Activated naive CD4-positive, alpha-beta T cell treated with Interleukin-2 at 50 U/mL for 16 hours (primary cell): ENCODE results near the gene KLRC2.
"Not testable (repeated sequence)": the region's sequence is repeated elsewhere in the genome, so short reads cannot be mapped to it uniquely, and the experiment has no call there.

Experiments
- DNase-seq: peaks from one replicate; pipeline ENCODE4 v3.0.0-alpha.2; 2020

The KLRC2 gene

DNA sequence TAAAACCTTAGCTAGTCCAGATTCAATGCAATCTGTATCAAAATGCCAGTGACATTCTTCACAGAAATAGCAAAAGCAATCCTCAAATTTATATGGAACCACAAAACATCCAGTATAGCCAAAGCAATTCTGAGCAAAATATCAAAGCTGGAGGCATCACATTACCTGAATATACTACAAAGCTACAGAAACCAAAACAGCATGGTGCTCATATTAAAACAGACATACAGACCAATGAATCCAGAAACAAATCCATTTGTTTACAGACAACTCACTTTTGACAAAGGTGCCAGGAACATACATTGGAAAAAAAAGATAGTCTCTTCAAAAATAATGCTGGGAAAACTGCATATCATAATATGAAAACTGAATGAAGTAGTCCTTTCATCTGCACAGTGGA lies 31.0 kb downstream of the KLRC2 start:
- DNase-seq: no peak

DNA sequence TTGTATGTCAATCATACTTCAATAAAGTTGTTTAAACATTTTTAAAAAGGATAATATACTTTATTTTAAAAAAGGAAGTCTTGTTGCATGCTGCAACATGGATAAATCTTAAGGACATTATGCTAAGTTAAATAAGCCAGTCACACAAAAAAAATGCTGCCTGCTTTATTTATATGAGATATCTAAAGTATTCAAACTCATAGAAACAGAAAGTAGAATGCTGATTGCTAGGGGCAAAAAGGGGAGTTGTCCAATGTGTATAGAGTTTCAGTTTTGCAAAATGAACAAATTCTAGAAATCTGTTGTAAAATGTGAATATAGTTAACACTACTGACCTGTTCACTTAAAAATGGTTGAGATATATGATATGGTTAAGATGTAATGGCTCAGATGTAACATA lies 35.0 kb downstream of the KLRC2 start:
- DNase-seq: no peak

DNA sequence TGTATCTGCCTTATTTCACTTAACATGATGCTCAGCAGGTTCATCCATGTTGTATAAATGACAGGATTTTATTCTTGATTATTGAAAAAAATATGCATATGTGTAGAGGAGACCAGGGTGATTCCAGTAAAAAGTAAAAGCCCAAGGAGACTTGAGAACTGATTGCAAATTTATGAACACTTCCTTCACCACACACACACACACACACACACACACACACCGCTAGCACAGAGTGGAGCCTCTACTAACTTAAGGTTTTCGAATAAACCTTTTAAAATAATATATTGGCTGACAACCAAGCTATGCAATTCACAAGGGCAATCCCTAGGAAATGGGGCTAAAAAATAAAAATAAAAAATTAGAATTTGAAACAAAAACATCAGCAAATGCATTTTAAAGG lies 37.6 kb downstream of the KLRC2 start:
- DNase-seq: no peak

DNA sequence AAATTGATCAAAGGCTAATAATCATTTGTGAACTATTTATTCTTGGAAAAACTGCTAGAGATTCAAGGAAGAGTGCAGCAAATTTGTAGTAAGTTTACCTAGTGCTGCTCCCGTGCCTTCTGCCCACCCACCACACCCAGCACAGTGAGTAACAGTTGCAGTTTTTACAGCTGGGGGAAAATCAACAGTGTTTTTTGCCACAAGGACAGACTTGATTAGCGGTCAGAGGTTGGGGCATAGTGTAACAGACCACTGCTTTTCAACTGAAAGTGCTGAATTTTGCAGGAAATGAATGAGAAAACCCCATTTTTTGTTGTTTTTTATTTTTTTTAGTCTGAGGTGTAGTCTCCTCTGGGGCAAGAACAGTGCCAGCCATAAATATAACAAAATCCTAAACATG lies 38.5 kb downstream of the KLRC2 start:
- no peak for DNase-seq

DNA sequence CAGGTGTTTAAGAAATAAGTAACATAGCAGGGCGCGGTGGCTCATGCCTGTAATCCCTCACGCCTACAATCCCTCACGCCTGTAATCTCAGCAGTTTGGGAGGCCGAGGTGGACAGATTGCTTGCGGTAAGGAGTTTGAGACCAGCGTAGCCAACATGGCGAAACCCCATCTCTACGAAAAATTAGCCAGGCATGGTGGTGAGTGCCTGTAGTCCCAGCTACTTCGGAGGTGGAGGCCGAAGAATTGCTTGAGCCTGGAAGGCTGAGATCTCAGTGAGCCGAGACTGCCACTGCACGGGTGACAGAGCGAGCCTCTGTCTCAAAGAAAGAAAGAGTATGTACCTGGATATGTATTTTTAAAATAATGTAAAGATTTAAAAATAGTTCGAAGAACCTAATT lies 39.6 kb downstream of the KLRC2 start:
- not testable (repeated sequence) for DNase-seq

DNA sequence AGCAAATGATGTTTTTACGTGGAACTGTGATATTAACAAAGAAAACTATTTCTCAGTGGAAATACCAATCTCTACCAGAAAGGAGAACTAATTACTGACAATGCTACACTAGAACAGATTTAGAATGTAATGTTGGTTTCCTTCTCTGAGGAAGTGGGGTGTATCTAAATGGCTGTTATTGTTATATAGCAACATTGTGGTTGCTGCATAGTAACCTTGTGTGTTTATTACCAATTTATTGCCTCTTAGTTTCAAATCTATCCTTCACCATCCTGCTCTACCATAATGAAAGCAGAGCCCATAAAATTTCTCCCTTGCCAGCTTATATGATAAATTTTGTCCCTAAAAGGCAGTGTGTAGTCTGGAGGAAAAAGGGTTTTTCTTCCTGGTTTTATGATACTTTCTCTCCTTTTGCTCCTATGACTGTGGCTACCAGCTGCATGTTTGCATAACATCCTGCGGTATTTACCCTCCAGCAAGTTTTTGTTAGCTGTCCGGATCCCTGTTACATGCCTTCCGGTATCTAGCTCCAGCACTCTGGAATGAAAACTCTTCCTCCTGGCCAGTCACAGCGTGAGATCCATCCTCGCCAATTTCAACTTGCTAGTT lies 40.3 kb downstream of the KLRC2 start:
- DNase-seq: no peak

DNA sequence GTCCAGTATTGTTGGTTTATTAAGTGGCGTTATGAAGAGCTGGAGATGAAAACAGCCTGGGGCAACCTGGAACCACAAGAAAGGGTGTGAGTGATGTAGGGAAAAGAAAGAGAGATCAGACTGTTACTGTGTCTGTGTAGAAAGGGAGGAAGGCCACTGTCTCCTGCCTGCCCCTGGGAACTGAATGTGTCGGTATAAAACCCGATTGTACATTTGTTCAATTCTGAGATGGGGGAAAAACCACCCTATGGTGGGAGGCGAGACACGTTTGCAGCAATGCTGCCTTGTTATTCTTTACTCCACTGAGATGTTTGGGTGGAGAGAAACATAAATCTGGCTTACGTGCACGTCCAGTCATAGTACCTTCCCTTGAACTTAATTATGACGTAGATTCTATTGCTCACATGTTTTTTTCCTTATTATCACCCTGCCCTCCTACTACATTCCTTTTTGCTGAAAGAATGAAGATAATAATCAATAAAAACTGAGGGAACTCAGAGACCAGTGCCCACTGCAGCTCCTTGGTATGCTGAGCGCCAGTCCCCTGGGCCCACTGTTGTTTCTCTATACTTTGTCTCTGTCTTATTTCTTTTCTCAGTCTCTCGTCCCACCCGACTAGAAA lies 41.2 kb downstream of the KLRC2 start:
- not testable (repeated sequence) for DNase-seq

DNA sequence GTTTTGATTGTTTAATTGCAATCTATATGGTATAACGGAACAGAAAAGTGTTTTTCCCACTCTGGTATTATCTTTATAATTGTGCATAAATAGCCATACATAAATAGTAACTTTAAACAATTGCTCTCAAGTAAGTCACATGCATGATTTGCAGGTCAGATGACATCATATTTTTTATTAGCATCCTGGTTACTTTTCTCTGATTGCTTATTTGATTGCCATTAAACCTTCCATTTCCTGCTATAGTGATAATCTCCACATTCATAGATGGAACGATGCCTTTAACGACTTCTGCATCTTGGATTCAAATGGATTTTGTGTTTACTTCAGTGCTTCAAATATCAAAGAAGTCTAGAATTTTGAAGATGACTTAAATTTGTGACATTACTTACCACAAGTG lies 42.5 kb downstream of the KLRC2 start:
- no peak for DNase-seq

DNA sequence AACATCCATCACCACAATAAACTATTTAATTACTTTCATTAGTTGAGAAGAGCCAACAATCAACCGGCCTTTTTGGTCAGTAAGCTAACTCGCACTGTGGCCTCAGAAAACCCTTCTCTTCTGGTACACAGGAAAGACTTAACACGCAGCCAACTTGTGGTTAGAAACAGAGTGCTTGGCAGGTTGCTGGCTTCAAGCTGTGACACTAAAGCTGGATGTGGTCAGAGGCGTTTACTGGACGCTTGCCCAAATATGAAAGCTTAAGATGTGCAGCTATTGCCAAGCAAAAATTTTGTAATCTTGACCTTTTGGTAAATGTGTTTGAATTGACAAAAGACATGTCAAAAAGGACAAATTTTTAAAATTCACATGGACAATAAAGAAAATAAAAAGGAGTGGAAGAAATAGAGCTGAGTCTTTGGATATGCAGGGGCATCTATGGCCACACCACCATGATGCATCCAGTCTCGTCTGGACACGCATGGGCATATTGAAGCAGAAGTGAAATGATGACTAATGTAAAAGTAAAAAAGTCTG lies 43.3 kb downstream of the KLRC2 start:
- no peak for DNase-seq

DNA sequence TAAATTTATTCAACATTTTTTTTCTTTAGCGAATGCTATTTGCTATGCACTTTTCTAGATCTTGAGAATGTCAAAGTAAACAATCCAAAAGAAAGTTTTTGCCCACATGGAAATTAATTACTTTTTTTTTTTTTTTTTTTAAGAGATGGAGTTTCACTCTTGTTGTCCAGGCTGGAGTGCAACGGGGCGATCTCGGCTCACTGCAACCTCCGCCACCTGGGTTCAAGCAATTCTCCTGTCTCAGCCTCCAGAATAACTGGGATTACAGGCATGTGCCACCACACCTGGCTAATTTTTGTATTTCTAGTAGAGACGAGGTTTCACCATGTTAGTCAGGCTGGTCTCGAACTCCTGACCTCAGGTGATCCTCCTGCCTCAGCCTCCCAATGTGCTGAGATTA lies 44.8 kb downstream of the KLRC2 start:
- not testable (repeated sequence) for DNase-seq

DNA sequence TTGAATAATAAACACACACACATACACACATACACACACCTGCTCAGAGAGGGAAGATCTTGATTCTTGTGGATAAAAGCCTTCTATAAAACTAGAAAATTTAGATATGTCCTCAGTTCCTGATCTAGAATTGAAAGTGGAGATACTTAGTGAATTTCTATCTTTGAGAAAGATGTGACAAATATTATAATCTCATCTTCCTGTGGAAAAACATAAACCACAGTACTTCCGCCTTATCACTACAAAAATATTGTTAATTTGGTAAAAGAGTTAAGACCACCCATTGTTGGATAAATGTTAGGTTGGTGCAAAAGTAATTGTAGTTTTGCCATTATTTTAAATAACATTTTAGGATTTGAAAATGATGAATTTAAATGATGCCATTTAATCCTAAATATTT lies 45.9 kb downstream of the KLRC2 start, which contains the start of gene KLRK1:
TSS of gene KLRK1 (minus strand) at position 138 of the 400 bp plus-strand sequence. CDS start 1,231 bp downstream, outside the sequence.
- no peak for DNase-seq

DNA sequence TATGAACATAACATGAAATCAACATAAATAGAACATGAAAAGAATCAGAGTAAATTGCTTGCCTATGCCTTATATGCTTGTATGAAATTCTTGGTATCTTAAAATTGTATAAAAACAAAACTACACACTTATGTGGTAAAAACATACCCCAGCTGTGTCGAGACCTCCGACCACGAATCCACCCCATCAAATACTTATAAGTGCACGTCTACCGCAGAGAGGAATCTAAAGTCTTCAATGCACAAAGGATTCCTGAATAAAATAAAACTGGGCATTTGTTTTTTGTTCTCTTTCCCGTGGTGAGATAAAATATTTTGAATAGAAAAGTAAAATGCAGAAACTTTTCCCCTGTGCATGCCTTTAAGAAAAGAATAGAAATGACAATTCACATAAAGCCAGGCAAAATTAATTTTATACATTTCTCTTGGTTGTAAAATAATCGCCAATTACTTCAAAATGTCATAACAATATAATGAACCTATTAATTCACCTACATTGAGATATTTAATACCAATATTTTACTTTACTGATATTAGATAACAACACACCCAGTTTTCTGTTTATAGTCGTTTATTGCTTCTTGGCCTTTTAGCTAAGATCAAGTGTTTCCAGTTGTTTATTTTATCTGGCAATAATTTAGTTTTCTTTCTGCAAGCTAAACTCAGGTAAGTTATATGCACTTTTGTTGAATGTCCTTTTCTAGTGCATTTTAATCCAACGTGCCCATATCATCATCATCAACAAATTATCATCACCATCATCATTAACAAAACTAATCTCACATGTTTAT lies 47.0 kb downstream of the KLRC2 start:
- no peak for DNase-seq

DNA sequence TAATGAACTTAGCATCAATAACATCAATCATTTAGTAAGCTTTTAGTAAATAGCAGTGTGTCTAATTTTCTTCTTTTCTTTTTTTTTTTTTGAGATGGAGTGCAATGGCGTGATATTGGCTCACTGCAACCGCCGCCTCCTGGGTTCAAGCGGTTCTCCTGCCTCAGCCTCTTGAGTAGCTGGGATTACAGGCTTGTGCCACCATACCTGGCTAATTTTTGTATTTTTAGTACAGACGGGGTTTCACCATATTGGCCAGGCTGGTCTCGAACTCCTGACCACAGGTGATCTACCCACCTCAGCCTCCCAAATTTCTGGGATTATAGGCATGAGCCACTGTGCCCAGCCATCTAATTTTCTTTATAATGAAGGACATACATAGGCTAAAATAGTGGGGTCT lies 48.3 kb downstream of the KLRC2 start:
- not testable (repeated sequence) for DNase-seq

DNA sequence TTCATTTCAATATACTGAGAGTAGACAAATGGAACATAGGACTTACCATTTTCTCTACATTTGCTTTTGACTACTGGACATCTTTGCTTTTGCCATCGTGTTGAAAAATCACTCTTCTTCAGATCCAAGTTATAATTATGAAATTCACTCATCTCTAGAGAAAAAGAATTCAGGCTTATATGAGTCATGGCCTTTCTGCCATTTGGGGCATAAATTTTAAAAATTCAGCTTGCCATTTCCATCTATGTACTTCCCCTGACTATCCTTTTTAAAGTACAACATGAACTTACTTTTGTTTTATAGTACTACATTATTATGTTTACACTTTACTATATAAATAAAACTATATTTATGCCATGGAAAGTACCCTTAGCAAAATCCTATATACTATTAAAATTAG lies 49.0 kb downstream of the KLRC2 start:
- no peak for DNase-seq

DNA sequence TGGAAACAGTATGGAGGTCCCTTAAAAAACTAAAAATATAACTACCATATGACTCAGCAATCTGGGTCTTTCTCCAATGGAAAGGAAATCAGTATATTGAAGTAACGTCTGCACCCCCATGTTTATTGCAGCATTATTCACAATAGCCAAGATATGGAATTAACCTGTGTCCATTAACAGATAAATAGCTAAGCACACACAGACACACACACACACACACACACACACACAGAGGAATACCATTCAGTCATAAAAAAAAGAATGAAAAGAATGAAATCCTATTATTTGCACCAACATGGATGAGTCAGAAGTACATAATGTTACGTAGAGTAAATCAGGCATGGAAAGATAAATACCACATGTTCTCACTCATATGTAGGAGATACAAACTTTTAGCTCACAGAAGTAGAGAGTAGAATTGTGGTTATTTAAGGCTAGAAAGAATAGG lies 50.6 kb downstream of the KLRC2 start:
- DNase-seq: no peak

DNA sequence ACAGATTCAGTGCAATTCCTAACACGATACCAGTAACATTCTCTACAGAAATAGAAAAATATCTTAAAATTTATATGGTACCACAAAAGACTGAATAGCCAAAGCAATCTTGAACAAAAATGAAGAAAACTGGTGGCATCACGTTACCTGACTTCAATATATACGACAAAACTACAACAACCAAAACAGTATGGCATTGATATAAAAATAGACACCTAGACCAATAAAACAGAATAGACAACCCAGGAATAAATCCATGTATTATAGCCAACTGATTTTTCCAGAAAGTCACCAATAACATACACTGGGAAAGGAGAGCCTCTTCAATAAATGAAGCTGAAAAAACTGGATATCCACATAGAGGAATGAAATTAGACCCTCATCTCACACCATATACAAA lies 51.6 kb downstream of the KLRC2 start:
- DNase-seq: no peak

DNA sequence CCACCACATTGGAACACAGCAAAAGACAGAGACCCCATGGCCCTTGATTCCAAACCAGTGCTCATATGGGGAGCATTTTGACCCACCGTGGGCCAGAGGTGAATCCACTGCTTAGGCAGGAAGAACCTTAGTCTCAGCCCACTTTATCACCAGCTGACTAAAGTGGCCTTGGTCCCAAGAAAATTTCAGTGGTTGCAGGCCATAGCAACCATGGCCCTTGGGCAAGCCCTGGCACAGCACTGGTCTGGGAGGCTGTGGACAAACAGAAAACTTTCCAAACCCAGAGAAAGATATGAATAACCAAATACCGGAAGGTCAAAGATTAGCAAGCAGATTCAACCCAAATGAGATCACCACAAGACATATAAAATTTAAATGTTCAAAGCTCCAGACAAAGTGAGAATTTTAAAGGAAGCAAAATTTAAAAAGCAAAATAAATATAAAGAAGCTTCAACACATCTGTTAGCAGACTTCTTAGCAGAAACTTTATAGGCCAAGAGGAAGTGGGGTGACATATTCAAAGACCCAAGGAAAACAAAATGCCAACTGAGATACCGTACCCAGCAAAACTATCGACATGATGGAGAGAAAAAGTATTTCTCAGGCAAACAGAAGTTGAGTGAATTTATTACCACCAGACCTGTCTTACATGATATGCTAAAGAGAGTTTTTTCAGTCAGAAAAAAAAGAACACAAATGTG lies 53.7 kb downstream of the KLRC2 start:
- DNase-seq: no peak
